ENCODE measurements around the gene PLXNA1.

PLXNA1 gene

DNA sequence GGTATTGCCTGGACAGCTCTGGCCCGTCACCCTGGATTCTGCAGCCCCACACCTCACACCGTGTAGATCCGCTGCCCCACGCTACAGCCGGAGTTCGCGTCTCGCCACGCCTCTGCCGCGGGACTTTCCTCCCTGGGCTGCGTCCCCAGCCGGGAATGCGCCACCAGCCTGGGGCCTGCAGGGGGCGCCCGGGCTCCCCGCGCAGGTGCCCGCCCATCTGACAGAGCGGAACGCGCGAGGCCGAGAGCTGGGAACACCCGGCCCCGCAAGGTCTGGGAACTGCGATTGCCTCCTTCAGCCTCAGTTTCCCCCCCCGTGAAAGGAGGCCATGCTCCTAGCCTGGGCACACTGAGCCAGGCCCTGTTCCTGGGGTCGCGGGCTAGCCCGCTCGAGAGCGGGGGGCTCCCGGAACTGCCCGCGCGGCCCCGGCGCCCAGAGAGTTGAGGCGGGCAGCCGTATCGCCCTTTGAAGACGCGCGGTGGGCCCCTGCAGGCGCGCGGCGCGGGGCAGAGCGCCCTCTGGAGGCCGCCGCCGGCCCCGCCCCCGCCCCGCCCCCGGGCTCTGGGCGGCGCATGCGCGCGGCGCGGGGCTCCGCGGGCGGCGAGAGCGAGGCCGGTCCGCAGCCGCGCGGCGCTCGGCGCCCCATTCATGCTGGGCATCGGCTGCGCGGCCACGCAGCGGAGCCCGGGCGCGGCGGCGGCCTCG, at the start of gene PLXNA1:
Gene PLXNA1, plus strand, starts transcription at position 645 of the 705 bp plus-strand sequence. CDS start 5,479 bp downstream, outside the sequence.
- peak; percentile 54 for DNase-seq

DNA sequence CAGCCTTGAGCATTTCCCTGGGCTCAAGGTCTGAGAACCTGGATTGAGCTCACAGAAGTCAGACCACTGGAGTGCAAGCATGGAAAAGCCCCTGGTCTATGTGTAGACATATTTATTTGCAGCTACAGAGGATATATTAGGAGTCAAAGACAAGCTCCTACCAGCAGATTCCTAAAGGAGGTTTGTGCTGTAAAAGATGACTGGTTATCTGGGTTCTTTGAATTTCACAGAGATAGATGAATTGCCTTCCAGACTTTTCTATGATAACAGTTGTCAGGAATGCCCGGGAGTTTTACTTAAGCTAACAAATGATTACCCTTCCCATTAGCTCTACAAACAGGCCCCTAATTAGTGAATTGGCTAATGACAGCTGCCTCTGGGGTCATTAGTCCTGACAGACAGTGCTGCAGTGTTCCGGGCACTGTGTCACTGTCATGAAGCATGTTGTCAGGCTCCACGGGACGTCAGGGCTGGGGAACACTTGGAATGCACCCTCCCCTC, 48.8 kb upstream of the PLXNA1 start:
- no peak for DNase-seq

DNA sequence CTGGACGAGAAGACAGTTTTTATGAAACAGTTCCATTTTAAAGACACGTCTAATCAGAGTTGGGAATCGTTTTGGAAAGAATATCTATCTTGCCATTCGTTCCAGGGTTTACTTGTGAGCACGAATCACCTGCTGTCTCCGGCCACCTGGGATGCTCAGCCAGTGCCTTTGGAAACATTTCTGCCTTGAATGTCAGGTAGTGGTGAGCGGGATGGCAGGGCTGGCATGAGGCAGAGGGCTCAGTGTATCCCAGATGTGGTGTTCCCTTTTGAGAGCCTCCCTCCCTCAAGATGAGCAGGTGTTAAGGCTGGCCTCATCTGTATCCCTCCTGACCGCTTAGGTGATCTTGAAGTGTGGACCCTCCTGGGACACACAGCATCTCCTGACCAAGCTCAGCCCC, 47.9 kb upstream of the PLXNA1 start:
- no peak for DNase-seq

DNA sequence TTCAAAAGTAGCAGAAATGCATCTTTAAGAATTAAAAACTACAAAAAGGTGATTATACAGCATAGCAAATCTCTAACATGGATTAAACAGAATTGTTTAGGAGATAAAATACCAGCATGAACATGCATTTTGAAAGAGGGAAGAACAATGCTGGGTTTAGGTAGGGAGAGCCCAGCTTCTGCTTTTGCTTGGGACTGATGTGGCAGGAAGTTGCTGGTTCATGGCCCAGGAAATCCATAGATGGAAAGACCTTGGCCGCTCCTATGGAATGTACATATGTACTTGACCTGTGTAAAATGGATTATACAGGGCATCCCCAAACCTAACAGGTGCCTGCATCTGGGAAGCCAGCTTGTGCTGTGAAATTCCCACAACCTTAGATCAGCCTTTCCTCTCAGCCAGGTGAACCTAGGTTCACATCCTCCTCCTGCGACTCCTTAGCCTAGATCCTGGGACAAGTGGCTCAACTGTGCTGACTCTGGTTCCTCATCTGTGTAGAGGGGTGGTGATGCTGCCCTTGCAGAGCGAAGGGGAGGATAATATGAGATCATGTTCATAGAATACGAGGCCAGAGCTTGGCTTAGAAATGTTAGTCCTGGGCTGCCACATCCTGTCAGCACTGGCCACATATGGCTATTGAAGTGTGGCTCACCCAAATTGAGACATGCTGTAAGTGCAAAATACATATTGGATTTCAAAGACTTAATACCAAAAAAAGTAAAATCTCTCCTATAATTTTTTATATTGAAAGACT, 47.0 kb upstream of the PLXNA1 start:
- DNase-seq = no peak

DNA sequence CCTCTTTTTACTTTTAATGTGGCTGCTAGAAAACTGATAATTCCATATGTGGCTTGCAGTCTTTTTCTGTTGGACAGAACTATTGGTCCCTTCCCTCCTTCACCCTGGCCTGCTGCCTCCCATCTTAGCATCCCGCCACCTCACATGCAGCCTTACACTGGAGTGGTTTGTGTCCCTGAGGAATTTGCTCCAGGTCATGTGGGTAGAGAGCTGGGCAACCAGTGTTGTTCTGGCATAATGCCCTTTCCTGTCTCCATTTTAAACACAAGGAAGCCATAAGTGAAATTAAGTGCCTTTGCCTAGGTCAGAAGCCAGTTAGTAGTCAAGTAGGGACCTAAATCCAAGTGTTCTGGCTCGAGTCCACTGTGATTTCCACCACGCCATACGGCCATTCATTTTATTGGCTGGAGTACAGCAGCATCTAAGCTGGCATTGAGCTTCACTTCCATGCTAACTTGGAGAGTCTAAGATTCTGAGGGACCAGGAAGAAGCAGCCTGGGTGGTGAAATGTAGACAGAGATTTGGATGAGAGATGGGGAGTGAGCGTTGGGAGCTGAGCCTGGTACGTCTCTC, 46.0 kb upstream of the PLXNA1 start:
- DNase-seq = no peak

DNA sequence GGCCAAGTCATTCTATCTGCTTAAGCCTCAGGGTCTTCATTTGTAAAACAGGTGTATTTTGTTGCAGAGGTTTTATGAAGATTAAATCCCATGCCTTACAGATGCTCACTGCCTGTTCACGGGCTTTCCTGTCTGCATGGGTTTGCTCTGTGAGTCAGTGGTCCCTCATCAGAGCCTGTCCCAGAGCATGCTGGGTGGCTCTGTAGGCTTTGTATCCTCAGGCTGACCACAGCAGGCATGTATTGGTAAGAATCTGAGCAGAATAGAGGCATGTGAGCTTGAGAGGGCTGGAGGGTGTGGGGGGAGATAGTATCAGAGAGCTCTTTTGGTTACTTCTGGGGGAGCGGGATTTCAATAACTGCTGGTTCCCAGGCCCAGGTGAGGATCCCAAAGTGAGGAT, 45.4 kb upstream of the PLXNA1 start:
- DNase-seq = peak; percentile 29

DNA sequence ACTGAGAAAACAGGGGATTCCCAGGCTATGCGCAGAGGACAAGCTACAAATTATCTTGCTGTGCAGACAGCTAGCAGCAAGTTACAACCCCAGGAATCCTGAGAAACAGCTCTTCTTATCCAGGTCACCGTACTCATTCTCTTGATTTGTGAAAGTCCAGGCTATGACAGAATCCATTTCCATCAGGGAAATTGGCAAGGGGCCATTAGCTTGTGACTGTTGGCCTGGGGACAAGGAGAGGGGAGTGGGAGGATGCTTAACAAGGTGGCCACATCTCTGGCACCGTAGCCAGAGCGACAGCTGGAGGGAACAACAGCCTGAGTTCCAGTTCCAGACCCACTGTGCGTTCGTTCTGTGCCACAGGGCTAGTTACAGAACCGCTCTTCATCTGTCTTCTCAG, 44.9 kb upstream of the PLXNA1 start:
- DNase-seq = no peak

DNA sequence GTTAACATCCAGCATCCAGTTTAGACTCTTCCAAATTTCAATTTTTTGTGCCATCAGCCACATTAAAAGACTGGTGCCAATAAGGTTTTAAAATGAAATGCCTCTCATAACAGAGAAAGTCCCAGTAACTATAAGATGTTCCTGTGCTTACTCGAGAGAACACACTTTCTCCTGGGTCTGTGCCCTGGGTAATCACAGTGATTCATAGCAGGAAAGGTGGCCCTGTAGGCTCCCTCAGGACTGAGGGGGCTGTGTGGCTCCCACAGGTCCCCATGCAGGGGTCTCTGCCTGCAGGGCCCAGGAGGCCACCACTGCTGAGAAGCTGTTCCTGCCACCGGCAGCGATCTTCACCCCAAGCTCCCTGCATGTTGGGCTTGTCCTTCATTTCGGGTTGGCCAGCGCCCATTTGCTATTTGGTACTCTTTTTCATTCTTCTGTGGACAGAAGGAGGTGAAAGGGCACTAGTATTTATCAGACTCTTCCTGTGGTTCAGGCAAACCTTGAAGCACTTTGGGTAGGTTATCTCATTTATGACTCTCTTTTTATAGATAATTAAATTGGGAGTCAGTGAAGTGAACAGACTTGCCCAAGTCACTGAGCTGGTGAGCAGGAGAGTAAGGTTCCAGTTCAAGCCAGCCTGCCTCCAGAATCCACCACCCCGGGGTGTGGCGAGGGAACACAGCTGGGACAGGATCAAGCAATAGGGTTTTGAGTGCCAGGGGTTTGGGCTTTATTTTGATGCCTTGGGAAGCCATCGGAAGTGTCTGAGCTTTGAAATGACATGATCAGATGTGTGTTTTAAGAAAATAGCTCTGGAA, 44.2 kb upstream of the PLXNA1 start:
- no peak for DNase-seq

DNA sequence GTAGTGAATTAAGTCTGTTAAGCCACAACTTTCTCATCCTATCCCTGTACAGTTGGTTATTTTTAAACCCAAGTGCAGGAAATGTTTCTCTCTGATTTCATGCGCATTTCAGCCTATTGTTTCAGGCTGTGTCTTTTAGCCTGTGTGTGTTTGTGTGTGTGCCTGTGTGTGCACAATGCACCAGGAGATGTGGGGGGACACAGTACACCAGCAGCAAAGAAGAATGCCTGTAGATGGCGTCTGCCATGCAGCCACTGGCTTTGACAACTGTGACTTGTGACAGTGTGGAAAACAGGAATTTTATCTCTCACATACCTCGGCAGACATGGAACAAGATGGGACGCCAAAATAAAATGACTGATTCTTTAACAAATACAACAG, 43.6 kb upstream of the PLXNA1 start:
- DNase-seq = no peak

DNA sequence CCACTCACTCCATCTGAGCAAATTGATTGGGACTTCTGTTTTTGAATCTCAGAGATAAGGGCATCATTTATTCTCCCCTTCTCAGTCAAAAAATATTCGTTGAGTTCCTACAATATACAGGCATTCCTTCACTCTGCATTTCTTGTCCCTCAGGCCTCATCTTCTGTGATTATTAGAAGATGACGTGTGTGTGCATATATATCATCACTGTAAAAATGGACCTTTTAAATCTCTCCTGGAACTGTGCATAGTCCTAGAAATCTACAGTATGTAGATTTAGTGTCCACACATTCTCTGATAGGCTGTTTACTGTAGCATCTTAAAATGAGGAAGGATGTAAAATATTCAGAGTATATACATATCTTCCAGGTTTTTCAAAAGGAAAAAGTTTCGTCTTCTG, 43.2 kb upstream of the PLXNA1 start:
- no peak for DNase-seq

DNA sequence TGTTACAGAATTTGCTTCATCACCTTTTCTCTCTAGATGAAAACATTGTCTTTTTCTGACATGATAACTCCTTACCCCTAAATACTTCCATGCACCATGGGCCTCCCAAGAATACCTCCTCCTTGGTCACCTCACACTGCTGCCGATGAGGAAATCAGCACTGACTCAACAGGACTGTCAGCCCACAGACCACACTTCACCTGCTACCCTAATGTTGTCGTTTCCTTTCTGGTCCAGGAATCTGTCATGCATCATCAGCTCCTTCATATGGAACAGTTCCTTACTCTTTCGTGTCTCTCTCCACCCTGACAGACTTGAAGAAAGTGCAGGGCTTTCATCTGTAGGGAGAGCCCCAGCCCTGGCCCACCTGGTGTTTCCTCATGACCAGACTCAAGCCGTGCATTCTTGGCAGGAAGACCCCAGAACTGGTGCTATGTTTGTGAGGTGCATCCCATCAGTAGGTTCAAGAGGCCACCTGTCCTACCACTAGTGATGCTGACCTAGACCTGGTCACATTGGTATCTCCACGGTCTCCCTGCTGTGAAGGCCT, 41.1 kb upstream of the PLXNA1 start:
- DNase-seq = peak; percentile 44

DNA sequence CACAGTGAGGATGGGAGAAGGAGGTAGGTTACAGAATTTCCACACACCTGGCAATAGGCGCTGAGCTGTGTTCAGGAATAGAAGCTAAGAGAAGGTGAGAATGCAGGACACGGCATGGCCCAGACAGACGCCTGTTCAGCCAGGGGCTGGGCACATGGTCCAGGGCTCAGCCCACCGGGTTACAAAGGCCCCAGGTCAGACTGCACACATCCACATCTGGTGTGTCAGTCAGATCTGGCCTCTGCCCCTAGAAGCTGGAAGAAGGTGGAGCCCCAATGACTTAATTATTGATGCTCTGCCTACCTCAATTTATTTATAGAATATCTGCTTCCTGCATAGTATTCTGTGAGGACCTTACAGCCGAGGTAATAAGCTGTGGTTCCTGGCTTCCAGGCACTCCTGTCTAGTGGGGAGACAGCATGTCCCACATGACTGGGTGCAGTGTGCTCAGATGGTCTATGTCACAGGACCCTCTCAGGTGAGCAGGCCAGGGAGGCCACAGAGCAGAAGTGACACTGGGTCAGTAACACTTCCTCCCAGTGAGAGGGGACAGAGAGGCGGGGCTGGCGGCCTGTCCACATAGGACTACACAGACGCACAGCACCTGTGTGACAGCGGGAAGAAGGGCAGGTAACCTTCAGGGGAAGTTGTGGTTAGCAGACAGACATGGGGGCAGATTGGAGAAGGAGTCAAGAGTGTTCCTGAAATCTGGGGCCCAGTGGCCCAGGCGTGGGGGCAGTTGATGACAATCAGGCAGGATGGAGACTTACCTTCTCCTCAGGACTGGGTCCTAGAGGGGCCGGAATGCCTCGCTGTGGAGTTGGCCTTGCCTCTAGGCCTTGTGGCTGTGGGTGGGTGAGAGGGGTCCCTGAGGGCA, 38.6 kb upstream of the PLXNA1 start:
- no peak for DNase-seq

DNA sequence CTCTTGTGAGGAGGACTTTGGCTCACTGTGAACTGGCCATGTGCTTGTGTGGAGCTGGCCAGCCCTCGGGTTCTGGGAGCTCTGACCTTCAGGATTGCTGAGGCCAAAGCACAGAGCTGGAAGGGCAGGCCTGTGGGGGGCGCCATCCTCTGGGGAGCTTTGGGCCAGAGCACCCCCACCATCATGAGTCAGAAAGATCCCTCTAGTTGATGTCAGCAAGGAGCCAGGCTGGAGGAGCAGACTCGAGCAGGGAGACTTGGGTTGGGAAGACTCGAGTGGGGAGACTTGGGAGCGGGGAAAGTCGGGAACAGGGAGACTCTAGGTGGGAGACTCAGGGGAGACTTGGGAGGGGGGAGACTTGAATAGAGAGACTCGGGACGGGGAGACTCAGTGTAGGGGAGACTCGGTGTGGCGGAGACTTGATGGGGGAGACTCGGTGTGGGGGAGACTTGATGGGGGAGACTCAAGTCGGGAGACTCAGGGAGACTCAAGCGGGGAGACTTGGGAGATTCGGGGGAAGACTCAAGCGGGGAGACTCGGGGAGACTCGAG, 37.7 kb upstream of the PLXNA1 start:
- no peak for DNase-seq

DNA sequence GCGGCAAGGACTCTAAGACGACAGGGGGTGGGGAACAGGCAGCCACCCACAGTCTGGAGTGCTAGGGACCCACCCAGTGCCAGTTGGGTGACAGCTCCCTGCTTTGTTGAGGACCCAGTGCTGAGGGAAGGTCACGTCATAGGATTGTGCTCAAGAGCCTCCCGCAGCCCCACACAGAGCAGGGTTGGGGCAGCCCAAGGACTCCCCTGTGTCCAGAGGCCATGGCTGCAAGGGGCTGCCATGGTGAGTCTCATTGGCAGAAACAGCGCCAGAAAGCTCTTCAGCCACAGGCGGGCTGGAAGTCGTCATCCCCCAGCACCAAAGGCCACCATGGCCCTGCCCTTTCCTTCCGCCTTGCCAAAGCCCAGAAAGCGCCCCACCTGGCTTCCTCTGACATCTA, 37.0 kb upstream of the PLXNA1 start:
- no peak for DNase-seq

DNA sequence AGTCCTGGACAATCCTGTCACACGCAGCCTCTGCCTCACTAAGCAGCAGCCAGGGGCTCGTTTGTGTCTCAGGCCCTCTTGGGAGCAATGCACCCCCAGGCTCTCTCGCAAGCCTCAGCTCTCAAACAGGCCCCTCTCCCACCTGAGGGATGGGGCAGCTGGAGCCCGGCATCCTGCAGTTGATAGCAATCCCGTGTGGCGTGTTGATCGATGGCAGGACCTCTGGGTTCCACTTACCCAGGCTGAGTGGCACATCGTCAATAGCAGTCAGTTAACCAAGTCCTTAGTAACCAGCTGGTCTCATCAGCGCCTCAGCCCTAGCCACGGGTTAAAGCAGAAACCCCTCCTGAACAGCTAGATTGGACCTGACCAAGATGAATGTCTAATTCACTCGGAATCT, 36.5 kb upstream of the PLXNA1 start:
- DNase-seq = no peak

DNA sequence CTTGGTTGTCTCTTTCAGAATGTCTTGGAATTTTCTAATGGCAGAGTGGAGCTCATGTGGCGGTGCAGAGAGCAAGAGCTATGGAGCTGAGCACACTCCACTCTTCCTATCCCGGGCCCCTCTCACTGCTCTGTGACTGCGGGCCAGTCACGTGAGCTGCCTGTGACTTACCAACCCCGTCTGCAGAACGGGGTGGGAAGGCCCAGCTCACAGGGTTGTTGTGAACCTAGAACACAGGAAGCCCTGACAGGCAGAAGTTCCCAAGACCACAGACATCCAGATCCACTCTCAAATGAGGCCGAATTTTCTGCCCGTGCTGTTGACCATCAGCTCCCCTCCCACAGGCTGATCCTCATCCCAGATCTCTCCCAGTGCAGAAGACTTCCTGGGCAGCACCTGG, 35.5 kb upstream of the PLXNA1 start:
- DNase-seq = no peak

DNA sequence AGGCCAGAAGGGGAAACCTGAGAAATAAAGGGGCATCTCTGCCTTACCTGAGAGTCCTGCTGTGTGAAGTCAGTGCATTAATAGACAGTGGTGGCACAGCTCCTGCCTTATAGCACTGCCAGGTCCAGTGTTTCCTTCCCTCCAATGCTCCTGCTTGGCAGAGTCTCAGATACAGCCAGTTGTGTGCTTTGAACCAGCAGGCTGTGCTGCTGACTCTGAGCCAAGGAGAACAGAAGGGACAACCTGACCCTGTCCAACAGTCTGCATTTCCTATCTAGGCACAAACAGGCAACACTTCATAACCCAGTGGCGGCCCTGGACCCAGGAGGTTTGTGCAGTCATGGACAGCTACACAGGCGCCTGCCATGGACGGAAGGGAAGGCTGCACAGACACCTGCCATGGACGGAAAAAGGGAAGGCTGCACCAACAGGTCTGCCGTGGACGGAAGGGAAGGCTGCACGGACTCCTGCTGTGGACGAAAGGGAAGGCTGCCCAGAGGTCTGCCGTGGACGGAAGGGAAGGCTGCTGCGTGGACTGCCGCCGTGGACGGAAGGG, 33.9 kb upstream of the PLXNA1 start:
- DNase-seq = no peak

DNA sequence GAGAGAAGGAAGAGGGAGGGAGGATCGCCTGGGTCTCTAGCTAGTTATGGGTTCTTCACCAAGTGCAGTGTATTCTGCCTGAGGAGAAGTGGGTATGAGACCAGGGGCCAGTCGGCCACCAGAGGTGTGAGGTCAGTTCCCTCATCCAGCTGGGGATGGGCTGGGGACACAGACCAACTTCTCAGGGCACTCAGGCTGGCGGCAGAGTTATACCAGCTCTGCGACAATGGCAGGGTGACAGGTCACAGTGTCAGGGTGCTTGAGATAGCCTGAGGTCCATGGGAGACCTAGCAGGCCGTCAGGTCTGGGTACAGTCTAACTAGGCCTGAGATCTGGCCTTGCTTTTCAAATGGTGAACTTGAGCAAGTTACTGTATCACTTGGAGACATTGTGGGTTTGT, 31.4 kb upstream of the PLXNA1 start:
- no peak for DNase-seq

DNA sequence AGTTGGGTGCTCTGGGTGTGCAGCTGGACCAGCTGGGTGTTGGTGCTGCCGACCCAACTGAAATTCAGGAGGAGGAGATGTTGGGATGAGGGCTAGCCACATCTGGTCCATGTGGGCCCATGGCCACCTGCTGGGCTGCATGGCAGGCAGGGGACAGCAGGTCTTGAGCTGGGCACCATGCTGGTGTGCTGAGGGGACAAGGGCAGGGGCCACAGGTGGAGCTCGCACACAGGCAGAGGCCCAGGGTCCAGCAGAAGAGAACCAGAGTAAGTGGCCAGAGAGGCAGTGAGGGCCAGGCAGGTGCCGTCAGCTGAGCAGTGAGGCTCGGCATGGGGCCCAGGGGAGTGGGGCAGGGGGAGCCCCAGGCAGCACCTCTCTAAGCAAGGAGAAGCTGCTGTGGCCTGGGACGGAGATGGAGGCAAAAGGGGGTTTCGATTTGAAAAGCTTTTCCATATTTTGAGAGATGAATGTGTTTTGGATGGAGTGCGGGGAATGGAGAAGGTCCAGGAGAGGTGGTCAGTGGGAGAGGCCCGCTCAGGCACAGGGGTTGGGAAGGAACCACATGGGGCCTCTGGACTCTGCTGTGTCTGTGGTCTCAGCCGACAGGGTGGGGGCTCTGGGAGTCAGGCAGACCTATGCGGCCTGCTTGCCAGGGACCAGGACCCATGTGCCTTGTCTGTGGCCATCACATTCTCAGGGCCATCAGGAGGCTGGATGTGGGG, 30.5 kb upstream of the PLXNA1 start:
- no peak for DNase-seq

DNA sequence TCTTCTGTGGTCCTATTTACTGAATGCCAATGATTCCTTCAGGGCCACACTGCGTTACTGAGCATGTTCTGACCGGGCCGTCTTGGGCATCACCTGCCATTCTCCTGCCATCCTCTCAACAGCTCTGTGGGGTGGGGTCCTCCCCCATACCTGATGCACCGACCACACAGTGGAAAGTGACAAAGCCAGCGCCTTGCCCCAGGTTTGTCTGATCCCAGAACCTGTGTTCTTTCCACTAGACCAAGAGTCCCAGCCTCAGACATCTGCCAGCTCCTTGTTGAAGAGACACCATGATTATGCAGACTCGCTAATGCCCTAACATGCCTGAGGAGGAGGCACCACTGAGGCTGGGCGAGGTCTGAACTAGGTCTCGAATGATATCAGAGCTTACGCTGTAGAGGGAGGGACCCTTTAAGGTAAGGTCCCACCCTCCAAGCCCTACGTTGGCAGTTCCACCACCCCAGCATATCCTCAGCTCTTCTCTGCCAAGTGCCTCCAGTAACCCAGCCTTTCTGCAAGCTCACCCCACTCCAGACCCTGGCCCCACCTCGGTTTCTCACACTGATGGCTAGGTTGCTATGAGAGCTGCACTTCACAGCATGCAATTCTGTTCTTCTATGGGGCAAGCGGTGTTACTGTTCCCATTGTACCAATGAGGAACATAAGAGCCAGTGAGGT, 29.8 kb upstream of the PLXNA1 start:
- DNase-seq = no peak

Data from NK-92 treated with Interleukin-12 subunit alpha and Interleukin-12 subunit beta, amount 100 ng/mL, for 24 hours (cell line).